ENCODE results near the gene NKAIN4.

DNA sequence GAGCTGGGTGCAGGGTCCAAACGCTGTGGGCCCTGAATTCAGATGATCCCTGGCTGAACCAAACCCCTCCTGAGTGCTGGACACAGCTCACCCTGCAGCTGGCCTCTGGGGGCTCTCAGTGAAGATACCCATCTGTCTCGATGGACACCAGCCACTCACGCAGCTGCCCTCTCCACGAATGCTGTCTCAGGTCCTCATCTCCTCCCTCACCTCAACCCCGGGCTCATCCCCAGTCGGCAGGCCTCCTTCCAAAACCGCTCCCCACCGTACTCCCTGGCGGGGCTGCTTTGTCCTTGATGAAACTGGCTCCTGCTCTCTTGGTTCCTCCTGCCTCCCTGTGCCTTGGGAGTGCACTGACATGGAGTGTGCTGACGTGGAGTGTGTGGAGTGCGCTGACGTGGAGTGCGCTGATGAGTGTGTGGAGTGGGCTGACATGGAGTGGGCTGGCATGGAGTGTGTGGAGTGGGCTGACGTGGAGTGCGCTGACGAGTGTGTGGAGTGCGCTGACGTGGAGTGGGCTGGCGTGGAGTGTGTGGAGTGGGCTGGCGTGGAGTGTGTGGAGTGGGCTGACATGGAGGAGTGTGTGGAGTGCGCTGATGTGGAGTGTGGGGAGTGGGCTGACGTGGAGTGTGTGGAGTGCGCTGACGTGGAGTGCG is 34.3 kb downstream of the NKAIN4 start:
- TF ChIP-seq, protein P1, sequence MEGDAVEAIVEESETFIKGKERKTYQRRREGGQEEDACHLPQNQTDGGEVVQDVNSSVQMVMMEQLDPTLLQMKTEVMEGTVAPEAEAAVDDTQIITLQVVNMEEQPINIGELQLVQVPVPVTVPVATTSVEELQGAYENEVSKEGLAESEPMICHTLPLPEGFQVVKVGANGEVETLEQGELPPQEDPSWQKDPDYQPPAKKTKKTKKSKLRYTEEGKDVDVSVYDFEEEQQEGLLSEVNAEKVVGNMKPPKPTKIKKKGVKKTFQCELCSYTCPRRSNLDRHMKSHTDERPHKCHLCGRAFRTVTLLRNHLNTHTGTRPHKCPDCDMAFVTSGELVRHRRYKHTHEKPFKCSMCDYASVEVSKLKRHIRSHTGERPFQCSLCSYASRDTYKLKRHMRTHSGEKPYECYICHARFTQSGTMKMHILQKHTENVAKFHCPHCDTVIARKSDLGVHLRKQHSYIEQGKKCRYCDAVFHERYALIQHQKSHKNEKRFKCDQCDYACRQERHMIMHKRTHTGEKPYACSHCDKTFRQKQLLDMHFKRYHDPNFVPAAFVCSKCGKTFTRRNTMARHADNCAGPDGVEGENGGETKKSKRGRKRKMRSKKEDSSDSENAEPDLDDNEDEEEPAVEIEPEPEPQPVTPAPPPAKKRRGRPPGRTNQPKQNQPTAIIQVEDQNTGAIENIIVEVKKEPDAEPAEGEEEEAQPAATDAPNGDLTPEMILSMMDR (IDR thresholded peaks at IDR 0.05): no peak
- no peak for TF ChIP-seq POLR2A (IDR thresholded peaks at IDR 0.05)
